Measurements from ENCODE around the gene ZDHHC8.

Gene ZDHHC8

DNA sequence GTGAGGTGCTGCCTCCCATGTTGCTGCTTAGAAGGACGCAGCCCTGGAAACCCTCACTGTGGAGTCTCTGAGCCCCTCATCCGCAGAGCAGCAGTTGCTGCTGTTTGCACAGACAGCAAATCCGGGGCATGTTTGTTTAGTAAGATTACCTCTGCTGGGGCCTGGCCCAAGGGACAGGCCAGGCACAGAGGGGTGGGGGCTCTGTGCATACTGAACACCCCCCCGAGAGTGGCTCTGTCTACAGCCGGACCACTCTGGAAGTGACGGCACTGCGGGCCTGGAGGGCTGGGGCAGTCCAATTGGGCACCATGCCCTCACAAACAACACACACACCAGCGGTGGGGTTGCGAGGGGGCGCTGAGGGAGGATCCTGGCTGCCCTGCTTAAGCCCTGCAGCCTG lies 42.2 kb downstream of the ZDHHC8 start:
- DNase-seq (ENCODE audit: low read depth): no peak
- TF ChIP-seq, protein P1, sequence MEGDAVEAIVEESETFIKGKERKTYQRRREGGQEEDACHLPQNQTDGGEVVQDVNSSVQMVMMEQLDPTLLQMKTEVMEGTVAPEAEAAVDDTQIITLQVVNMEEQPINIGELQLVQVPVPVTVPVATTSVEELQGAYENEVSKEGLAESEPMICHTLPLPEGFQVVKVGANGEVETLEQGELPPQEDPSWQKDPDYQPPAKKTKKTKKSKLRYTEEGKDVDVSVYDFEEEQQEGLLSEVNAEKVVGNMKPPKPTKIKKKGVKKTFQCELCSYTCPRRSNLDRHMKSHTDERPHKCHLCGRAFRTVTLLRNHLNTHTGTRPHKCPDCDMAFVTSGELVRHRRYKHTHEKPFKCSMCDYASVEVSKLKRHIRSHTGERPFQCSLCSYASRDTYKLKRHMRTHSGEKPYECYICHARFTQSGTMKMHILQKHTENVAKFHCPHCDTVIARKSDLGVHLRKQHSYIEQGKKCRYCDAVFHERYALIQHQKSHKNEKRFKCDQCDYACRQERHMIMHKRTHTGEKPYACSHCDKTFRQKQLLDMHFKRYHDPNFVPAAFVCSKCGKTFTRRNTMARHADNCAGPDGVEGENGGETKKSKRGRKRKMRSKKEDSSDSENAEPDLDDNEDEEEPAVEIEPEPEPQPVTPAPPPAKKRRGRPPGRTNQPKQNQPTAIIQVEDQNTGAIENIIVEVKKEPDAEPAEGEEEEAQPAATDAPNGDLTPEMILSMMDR (IDR thresholded peaks at IDR 0.05; ENCODE audit: control insufficient read depth, extremely low read depth, insufficient read depth): no peak

DNA sequence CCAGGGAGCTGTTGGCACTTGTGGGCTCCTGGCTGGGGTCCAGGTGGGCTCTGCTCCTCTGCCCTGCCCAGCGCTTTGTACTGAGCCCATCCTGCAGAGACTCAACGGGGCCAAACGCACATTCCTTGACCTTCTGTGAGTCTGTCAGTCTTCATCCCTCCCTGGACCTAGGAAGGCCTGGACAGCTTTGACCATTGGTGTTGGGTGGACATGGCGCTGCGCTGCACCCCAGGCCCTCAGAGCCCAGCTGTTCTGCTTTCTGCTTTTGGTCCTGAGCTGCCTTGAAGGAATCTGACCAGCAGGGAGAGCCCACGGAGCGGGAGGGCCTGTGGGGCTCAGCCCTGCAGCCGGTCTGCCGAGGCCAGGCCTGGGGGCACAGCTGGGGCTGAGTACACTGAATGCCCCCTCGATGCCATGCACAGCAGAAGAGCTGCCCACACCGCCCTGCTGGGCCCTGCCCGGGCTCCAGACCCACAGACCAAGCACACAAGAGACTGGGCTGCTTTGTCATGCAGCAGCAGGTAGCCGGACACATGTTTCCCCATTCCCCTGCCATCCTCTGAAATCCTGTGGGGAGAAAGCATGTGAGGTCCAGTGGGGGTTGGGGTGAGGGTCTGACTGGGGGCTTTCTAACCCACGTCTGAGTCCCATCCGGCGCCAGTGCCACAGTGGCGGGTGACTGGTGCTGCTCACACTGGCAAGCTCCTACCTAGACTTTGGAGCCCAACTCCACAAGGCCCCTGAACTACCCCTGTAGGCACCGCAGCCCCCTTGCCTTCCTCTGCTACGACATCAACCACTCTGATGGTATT lies 43.4 kb downstream of the ZDHHC8 start:
- H3K4me3 ChIP-seq (ENCODE audit: low read depth, low read length): no peak overlapping the region
- TF ChIP-seq, protein P1 (IDR thresholded peaks at IDR 0.05; ENCODE audit: control insufficient read depth, extremely low read depth, insufficient read depth): peak; percentile 50
- DNase-seq (ENCODE audit: low read depth): no peak

More for the DNA sequence above, 42.2 kb downstream of the ZDHHC8 start:
- H3K4me3 ChIP-seq (ENCODE audit: low read depth, low read length): no peak overlapping the region

DNA sequence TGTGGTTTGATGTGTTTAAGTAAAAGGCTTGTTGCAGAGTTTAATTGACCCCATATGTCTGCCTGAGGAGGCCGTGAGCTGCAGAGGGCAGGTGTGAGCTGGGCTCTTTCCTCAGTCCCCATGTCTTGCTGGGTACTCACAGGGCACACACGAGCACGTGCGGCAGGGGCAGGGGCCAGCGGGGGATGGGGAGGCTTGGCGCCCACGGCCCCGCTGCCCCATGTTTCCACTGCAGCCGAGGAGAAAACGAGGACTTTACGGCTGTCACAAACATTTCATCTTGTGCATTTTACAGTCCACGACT lies 43.9 kb downstream of the ZDHHC8 start:
- TF ChIP-seq, protein P1 (IDR thresholded peaks at IDR 0.05; ENCODE audit: control insufficient read depth, extremely low read depth, insufficient read depth): no peak
- DNase-seq (ENCODE audit: low read depth): no peak
- no peak overlapping the region for H3K4me3 ChIP-seq (ENCODE audit: low read depth, low read length)

DNA sequence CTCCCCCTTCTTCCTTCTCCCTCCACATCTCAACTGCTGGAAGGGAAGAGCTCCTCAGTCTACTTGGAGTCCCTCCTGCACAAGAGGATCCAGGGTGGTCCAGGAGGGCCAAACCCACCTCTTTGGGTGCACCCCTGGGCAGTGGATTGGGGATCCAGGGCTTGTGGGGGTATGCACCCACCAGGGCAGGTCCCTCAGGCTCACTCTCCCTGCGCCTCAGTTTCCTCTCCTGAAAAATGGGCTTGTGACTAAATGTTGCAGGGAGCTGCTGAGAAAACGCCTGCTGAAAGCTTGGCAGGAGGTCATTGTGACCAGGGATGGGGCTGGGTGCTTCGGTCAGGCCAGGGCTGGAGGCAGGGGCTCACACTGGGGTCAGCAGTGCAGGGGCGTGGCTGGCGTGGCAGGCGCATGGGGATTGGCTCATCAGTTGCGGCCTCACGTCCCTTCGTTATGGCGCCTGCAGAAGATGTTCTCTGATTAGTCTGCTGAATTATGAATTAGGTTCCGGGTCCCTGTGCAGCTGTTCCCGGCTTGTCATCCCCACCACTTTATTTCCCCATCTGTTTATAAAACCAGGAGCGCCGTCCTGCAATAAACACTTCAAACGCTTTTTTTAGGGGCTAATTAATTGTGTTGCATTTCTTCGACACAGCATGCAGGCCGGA lies 44.9 kb downstream of the ZDHHC8 start:
- no peak for DNase-seq (ENCODE audit: low read depth)
- TF ChIP-seq, protein P1 (IDR thresholded peaks at IDR 0.05; ENCODE audit: control insufficient read depth, extremely low read depth, insufficient read depth): no peak
- no peak overlapping the region for H3K4me3 ChIP-seq (ENCODE audit: low read depth, low read length)

DNA sequence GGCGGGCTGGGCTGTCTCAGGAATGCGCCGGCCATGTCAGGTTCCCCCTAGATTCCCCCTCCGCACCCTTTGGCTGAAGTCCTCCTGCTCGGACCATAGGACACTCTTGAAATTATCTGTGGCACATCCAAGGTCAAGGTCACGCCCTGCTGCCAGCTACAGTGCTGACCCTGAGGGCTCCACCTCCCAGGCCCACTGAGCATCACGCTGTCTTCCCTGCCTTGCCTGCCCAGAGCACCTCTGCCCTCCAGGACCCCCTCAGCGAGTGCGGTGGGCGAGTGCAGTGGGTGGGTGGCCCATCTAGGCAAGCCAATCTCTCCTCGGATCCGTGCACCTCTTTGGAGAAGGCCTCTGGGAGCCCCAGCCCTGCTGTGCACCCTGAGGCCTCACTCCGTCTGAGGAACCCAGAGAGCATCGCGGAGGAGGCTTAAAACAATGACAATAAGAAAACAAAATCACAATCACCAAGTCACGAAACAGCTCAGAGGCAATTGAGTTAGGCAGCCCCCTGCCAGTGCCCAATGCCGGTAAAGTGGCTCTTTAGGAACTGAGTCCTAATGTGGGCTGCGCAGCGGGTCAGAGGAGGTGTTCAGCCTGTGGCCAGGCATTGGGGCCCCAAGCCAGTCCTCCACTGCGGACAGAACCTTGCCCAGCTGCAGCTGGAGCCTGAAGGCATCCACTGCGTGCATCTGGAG lies 45.8 kb downstream of the ZDHHC8 start:
- DNase-seq (ENCODE audit: low read depth): no peak
- TF ChIP-seq, protein P1 (IDR thresholded peaks at IDR 0.05; ENCODE audit: control insufficient read depth, extremely low read depth, insufficient read depth): no peak
- no peak overlapping the region for H3K4me3 ChIP-seq (ENCODE audit: low read depth, low read length)

DNA sequence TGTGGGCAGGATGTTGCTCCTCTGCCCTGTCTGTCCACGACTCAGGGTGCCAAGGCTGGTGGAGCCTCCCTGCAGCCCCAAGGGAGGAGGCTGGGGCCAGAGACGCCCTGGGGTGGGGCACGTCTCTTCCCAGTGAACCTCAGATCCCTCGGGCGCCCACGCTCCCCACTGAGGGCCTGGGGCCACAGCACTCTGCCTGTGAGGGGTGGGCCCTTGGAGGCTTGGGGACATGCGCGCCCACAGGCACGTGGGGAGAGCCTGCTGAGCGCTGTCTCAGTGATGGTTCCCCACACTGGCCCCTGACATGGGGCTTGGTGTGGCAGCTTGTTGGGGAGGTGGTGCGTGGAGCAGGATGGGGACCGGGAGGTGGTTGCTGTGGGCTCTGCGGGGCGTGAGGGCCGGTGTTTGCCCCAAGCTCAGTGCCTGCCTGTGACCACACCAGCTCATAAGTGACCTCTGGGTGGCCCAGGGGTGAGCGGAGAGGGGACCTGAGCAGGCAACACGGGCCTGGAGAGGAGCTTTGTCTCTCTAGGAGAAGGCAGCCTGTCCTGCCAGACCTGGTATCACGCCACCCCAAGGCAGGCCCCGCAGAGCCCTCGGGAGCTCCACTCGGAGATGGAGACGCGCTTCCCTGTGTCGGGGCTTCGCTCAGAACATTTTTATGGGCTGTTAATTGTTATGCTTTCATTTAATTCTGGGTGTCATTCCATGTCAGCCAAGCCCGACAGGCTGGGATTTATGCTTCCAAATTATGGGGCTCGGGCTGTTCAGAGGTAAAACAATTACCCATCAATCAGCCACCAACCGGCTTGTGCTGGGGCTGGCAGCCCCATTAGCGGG lies 46.7 kb downstream of the ZDHHC8 start:
- H3K4me3 ChIP-seq (ENCODE audit: low read depth, low read length): no peak overlapping the region
- TF ChIP-seq, protein P1 (IDR thresholded peaks at IDR 0.05; ENCODE audit: control insufficient read depth, extremely low read depth, insufficient read depth): no peak
- DNase-seq (ENCODE audit: low read depth): no peak
